Sigmoid colon (tissue), 4 donors: ENCODE measurements around the gene ZFPM1.

Experiments used
- CTCF ChIP-seq, 4 experiments: fragments of 450-650 bp in 3 of 4; fragments of 200-600 bp in 1 of 4; IDR thresholded peaks; one replicate each; pipeline ENCODE4 v1.5.1; 2016 to 2019; ENCODE audit warnings: antibody characterized with exemption in 4 of 4, mild to moderate bottlenecking in 3 of 4, moderate library complexity in 2 of 4
- POLR2AphosphoS5 ChIP-seq, 4 donors: sonication (generic); formaldehyde crosslinking; IDR thresholded peaks; one replicate each; pipeline ENCODE4 v1.6.1; 2017; ENCODE audit warnings: antibody characterized with exemption in 4 of 4

GRCh38 chr16:88468275-88469129 lies 15.4 kb downstream of the ZFPM1 start:
- TF ChIP-seq CTCF (IDR thresholded peaks at IDR 0.05) (no peak), POLR2AphosphoS5 (IDR thresholded peaks at IDR 0.05) (no peak)
